HEK293 (cell line): ENCODE results near the gene PLCL1.

ENCODE experiments used
- PATZ1 ChIP-seq: fragments of 450-650 bp; formaldehyde crosslinking; IDR thresholded peaks from 2 replicates; pipeline ENCODE4 v1.5.1; 2016; ENCODE audit warnings: missing biosample characterization, missing genetic modification characterization
- ZBTB26 ChIP-seq: fragments of 450-650 bp; formaldehyde crosslinking; optimal IDR thresholded peaks from 2 replicates; pipeline ENCODE3; 2016; ENCODE audit warnings: missing biosample characterization, mild to moderate bottlenecking, missing genetic modification characterization
- ZFP3 ChIP-seq: fragments of 450-650 bp; formaldehyde crosslinking; IDR thresholded peaks from 2 replicates; pipeline ENCODE4 v1.5.1; 2016; ENCODE audit warnings: low read depth, missing biosample characterization, missing genetic modification characterization
- ZNF138 ChIP-seq: fragments of 450-650 bp; formaldehyde crosslinking; IDR thresholded peaks from 2 replicates; pipeline ENCODE4 v1.5.1; 2016; ENCODE audit warnings: missing biosample characterization, missing genetic modification characterization, borderline replicate concordance
- ZNF140 ChIP-seq: fragments of 450-650 bp; formaldehyde crosslinking; IDR thresholded peaks from 2 replicates; pipeline ENCODE4 v1.5.1; 2016; ENCODE audit warnings: missing biosample characterization, missing genetic modification characterization
- ZNF398 ChIP-seq: fragments of 450-650 bp; formaldehyde crosslinking; IDR thresholded peaks from 2 replicates; pipeline ENCODE4 v1.5.1; 2017; ENCODE audit warnings: missing biosample characterization, missing genetic modification characterization
- ZNF423 ChIP-seq: fragments of 450-650 bp; formaldehyde crosslinking; IDR thresholded peaks from 2 replicates; pipeline ENCODE4 v1.5.1; 2016; ENCODE audit warnings: missing biosample characterization, missing genetic modification characterization
- ZSCAN16 ChIP-seq: fragments of 450-650 bp; formaldehyde crosslinking; IDR thresholded peaks from 2 replicates; pipeline ENCODE4 v1.5.1; 2016; ENCODE audit warnings: missing biosample characterization, missing genetic modification characterization

GRCh38 chr2:197838036-197838435 lies 33.6 kb downstream of the PLCL1 start:
- TF ChIP-seq ZNF140 (no peak), ZNF398 (no peak), ZSCAN16 (tag by site-specific recombination) (no peak), PATZ1 (no peak), ZNF138 (tag by site-specific recombination) (no peak), ZFP3 (no peak), ZNF423 (tag by site-specific recombination) (no peak), ZBTB26 (tag by site-specific recombination) (no peak)
